ENCODE results near the gene EGFR. TPM values are rescaled to one million over a fixed set of nuclear protein-coding genes. Genes with fewer than 3 reads are reported as not detected.

Gene EGFR
- polyA plus RNA-seq, 1 of the 3 experiments (the other 2 are of a cell fraction): 37.6 TPM

DNA sequence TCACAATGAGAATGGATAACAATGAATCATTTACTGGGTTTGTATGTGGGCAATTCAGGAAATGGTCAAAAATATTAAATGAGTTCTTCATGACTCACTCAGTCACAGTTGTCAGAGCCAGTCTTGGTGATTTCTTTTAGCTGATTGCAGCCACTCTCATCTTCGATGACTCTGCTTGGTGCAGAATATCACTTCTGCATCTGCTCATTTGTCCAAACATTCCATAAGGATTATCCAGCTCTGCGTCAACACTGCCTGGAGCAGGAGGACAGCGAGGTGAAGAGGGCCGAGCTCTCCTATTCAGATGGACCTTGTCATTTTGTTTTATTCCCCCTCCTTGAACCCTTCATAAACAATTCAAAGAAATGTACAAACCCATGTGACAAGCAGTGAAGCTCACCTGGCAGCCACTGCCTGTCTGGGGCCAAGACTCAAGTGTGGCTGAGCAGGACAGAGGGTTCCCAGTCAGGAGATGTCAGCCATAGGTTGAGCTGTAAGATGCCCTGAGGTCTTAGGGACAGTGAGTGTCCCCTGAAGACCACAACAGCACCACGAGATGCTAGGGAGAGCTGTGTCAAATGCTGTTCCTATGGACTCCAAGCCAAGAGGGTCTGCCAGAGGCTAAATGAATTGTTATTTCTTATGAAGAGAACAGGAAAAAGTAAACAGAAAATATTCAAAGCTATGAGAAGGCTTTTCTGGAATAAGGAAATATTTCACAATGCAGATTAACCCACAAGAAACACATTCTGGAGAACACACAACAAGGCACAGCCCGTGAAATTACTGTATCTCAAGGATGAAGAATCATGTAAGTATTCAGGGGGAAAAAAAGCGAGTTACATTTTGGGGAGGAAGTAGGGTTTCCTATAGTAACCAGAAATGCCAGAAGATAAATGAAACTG is 33.1 kb upstream of the EGFR start:
- Histone ChIP-seq H3K9ac (peak overlapping the region; percentile 43; the same call in 1 of the 2 replicates), H3K4me2 (peak overlapping the region; percentile 44), H4K20me1 (ENCODE audit: insufficient read depth) (no peaks in the 10 kb centered on the region), H2AFZ (ENCODE audit: low read depth) (peak overlapping the region; percentile 41; the same call in 1 of the 2 replicates), H3K27ac (ENCODE audit: low read depth in 2 of 2, low read length in 1 of 2) (peak overlapping the region in 1 of 2 experiments; percentile 89; a peak in 2 of 4 replicates), H3K79me2 (ENCODE audit: insufficient read depth) (no peaks in the 10 kb centered on the region), H3F3A (replicated peaks; ENCODE audit: insufficient read depth) (peaks cover 19% of the 10 kb centered on the region), H3K9me3 (peaks cover 5% of the 10 kb centered on the region; the same call in 1 of the 2 replicates), H3K4me1 (ENCODE audit: control insufficient read depth in 1 of 2, insufficient read depth in 2 of 2, low read depth in 1 of 2, low read length in 1 of 2) (peaks cover 3 to 5% of the 10 kb centered on the region in 2 experiments; a peak in 1 of 4 replicates), H3K27me3 (ENCODE audit: insufficient read depth) (no peaks in the 10 kb centered on the region), H3K4me3 (ENCODE audit: low read depth in 2 of 2, low read length in 1 of 2) (peak overlapping the region in 1 of 2 experiments; percentile 2; a peak in 1 of 4 replicates), H3K9me2 (no peaks in the 10 kb centered on the region), H3K36me3 (replicated peaks in 1 of 2; ENCODE audit: control insufficient read depth in 1 of 2, insufficient read depth in 2 of 2, low read length in 1 of 2) (no peaks in the 10 kb centered on the region)
- ChIA-PET CTCF (interaction anchor here (0.7 kb wide), 1 partner anchor 65 kb away, joined by 3 read pairs; no protein-coding TSS in a partner anchor), POLR2A (interaction anchor here (0.6 kb wide), 1 partner anchor 40 kb away, joined by 3 read pairs; no protein-coding TSS in a partner anchor)
- no peak for DNase-seq
- 29% methylated on average over 7 of the region's 7 CpGs for whole genome bisulfite sequencing (ENCODE audit: low lambda C conversion rate)
- TF ChIP-seq, protein P1, sequence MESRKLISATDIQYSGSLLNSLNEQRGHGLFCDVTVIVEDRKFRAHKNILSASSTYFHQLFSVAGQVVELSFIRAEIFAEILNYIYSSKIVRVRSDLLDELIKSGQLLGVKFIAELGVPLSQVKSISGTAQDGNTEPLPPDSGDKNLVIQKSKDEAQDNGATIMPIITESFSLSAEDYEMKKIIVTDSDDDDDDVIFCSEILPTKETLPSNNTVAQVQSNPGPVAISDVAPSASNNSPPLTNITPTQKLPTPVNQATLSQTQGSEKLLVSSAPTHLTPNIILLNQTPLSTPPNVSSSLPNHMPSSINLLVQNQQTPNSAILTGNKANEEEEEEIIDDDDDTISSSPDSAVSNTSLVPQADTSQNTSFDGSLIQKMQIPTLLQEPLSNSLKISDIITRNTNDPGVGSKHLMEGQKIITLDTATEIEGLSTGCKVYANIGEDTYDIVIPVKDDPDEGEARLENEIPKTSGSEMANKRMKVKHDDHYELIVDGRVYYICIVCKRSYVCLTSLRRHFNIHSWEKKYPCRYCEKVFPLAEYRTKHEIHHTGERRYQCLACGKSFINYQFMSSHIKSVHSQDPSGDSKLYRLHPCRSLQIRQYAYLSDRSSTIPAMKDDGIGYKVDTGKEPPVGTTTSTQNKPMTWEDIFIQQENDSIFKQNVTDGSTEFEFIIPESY (IDR thresholded peaks at IDR 0.05; ENCODE audit: borderline replicate concordance, low read depth): peak; percentile 60; the same call in 1 of the 2 replicates
- peak; percentile 79; the same call in 1 of the 2 replicates for TF ChIP-seq NFIC (IDR thresholded peaks at IDR 0.05; ENCODE audit: borderline replicate concordance)
- peak; percentile 84; the same call in 1 of the 2 replicates for TF ChIP-seq POLR2AphosphoS5 (IDR thresholded peaks at IDR 0.05; ENCODE audit: low read depth, low read length)
- TF ChIP-seq FOXM1 (IDR thresholded peaks at IDR 0.05; ENCODE audit: low read depth): no peak
- TF ChIP-seq SIN3A (IDR thresholded peaks at IDR 0.05; ENCODE audit: borderline replicate concordance, low read depth, low read length): no peak
- no peak for TF ChIP-seq SMC3 (IDR thresholded peaks at IDR 0.05; ENCODE audit: low read depth, low read length)
- TF ChIP-seq GABPA (IDR thresholded peaks at IDR 0.05; ENCODE audit: low read depth): no peak
- TF ChIP-seq, protein P2, sequence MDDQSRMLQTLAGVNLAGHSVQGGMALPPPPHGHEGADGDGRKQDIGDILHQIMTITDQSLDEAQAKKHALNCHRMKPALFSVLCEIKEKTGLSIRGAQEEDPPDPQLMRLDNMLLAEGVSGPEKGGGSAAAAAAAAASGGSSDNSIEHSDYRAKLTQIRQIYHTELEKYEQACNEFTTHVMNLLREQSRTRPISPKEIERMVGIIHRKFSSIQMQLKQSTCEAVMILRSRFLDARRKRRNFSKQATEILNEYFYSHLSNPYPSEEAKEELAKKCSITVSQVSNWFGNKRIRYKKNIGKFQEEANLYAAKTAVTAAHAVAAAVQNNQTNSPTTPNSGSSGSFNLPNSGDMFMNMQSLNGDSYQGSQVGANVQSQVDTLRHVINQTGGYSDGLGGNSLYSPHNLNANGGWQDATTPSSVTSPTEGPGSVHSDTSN (IDR thresholded peaks at IDR 0.05): peak; percentile 98
- peak; percentile 97 for TF ChIP-seq TCF12 (IDR thresholded peaks at IDR 0.05)
- TF ChIP-seq RAD21 (IDR thresholded peaks at IDR 0.05; ENCODE audit: low read length): no peak
- TF ChIP-seq, protein P3, sequence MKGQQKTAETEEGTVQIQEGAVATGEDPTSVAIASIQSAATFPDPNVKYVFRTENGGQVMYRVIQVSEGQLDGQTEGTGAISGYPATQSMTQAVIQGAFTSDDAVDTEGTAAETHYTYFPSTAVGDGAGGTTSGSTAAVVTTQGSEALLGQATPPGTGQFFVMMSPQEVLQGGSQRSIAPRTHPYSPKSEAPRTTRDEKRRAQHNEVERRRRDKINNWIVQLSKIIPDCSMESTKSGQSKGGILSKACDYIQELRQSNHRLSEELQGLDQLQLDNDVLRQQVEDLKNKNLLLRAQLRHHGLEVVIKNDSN (IDR thresholded peaks at IDR 0.05; ENCODE audit: borderline replicate concordance, low read depth): no peak
- TF ChIP-seq CHD2 (IDR thresholded peaks at IDR 0.05; ENCODE audit: low read length, partially characterized antibody): no peak
- no peak for TF ChIP-seq ELF1 (IDR thresholded peaks at IDR 0.05)
- TF ChIP-seq RCOR1 (IDR thresholded peaks at IDR 0.05; ENCODE audit: low read length): no peak
- TF ChIP-seq GATA2 (CRISPR knock-in tag; IDR thresholded peaks at IDR 0.05): no peak
- peak; percentile 46; the same call in 1 of the 2 replicates for TF ChIP-seq RXRA (IDR thresholded peaks at IDR 0.05; ENCODE audit: borderline replicate concordance, low read depth)
- TF ChIP-seq JUND (IDR thresholded peaks at IDR 0.05): peak; percentile 95
- TF ChIP-seq EP300 (IDR thresholded peaks at IDR 0.05; ENCODE audit: borderline replicate concordance in 1 of 2, low read depth in 1 of 2, low read length in 1 of 2): peak; percentile 37 to 95; a peak in 3 of 4 replicates
- TF ChIP-seq YY1 (IDR thresholded peaks at IDR 0.05; ENCODE audit: low read depth): no peak
- peak; percentile 99 for TF ChIP-seq FOSL2 (IDR thresholded peaks at IDR 0.05; ENCODE audit: borderline replicate concordance, low read depth)
- TF ChIP-seq MXI1 (IDR thresholded peaks at IDR 0.05; ENCODE audit: low read depth, low read length): no peak
- TF ChIP-seq NRF1 (IDR thresholded peaks at IDR 0.05; ENCODE audit: low read depth, low read length): no peak
- TF ChIP-seq, protein P4, sequence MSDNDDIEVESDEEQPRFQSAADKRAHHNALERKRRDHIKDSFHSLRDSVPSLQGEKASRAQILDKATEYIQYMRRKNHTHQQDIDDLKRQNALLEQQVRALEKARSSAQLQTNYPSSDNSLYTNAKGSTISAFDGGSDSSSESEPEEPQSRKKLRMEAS (IDR thresholded peaks at IDR 0.05; ENCODE audit: low read depth): no peak; the same call in 1 of the 2 replicates
- TF ChIP-seq TAF1 (IDR thresholded peaks at IDR 0.05; ENCODE audit: borderline replicate concordance, low read depth, low read length): no peak
- TF ChIP-seq, protein P5, sequence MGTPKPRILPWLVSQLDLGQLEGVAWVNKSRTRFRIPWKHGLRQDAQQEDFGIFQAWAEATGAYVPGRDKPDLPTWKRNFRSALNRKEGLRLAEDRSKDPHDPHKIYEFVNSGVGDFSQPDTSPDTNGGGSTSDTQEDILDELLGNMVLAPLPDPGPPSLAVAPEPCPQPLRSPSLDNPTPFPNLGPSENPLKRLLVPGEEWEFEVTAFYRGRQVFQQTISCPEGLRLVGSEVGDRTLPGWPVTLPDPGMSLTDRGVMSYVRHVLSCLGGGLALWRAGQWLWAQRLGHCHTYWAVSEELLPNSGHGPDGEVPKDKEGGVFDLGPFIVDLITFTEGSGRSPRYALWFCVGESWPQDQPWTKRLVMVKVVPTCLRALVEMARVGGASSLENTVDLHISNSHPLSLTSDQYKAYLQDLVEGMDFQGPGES (IDR thresholded peaks at IDR 0.05; ENCODE audit: low read depth, low read length): no peak
- TF ChIP-seq EZH2phosphoT487 (IDR thresholded peaks at IDR 0.05; ENCODE audit: borderline replicate concordance, low read depth): no peak

Data from SK-N-SH (cell line).